Keratinocyte (primary cell): ENCODE results near the gene LRRC7.

Experiments used
- EZH2 ChIP-seq: IDR thresholded peaks from one replicate; pipeline ENCODE4 v1.6.1; 2012; ENCODE audit warnings: inconsistent platforms, mild to moderate bottlenecking, low read length, moderate library complexity
- TF ChIP-seq, protein P1 (sequence below), 3 experiments: IDR thresholded peaks in 1 of 3; conservative IDR thresholded peaks in 1 of 3; optimal IDR thresholded peaks in 1 of 3; 2 replicates in 2 of 3; 3 replicates in 1 of 3; pipeline versions ENCODE3 to v1.5.1; 2011; ENCODE audit warnings: low read length in 3 of 3, mild to moderate bottlenecking in 3 of 3, moderate library complexity in 2 of 3, control low read depth in 1 of 3, inconsistent platforms in 1 of 3; ENCODE audit not compliant: insufficient read depth in 2 of 3; ENCODE audit errors: extremely low read depth in 1 of 3

DNA sequence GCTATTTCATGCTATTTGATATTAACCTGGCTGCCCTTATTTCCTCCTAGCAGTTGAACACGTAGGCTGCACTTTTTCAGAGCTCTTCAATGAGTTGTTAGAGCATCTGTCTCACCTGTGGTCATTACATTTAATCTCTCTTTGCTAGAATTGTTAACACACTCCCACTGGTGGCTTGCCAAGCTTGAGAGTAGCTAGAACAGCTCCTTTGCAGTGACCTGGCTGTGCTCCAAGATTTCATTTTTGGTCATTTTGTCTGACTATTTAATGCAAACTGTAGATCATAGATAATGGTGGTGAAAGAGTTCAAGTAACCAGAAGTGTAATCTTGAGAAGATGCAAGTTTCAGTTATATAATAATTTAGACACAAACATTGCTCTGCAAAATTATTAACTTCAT lies 105.6 kb downstream of the LRRC7 start:
- TF ChIP-seq EZH2, result no peak
- TF ChIP-seq, protein P1, sequence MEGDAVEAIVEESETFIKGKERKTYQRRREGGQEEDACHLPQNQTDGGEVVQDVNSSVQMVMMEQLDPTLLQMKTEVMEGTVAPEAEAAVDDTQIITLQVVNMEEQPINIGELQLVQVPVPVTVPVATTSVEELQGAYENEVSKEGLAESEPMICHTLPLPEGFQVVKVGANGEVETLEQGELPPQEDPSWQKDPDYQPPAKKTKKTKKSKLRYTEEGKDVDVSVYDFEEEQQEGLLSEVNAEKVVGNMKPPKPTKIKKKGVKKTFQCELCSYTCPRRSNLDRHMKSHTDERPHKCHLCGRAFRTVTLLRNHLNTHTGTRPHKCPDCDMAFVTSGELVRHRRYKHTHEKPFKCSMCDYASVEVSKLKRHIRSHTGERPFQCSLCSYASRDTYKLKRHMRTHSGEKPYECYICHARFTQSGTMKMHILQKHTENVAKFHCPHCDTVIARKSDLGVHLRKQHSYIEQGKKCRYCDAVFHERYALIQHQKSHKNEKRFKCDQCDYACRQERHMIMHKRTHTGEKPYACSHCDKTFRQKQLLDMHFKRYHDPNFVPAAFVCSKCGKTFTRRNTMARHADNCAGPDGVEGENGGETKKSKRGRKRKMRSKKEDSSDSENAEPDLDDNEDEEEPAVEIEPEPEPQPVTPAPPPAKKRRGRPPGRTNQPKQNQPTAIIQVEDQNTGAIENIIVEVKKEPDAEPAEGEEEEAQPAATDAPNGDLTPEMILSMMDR (optimal IDR thresholded peaks at IDR 0.05 in 1 of 3, IDR thresholded peaks at IDR 0.05 in 1 of 3, conservative IDR thresholded peaks at IDR 0.05 in 1 of 3; ENCODE audit: extremely low read depth in 1 of 3, insufficient read depth in 2 of 3, low read length in 3 of 3), result no peak
